Hepatocyte (in vitro differentiated cells): ENCODE data around the gene THOC1. TPM values are rescaled to one million over a fixed set of nuclear protein-coding genes. Genes with fewer than 3 reads are reported as not detected.

Source experiments
- DNase-seq: peaks from one replicate; pipeline ENCODE4 v3.0.0-alpha.2; 2016; ENCODE audit warnings: low spot score
- H2AFZ ChIP-seq: fragments of 200-600 bp; sonication (generic); 2 replicates; pipeline ENCODE4 v1.6.0; 2016; ENCODE audit warnings: antibody characterized with exemption, mild to moderate bottlenecking
- H3K27ac ChIP-seq: fragments of 200-600 bp; sonication (generic); 2 replicates; pipeline ENCODE4 v1.5.1; 2016; ENCODE audit warnings: mild to moderate bottlenecking
- H3K27me3 ChIP-seq: fragments of 200-600 bp; sonication (generic); 2 replicates; pipeline ENCODE4 v1.6.1; 2016
- H3K36me3 ChIP-seq: fragments of 200-600 bp; sonication (generic); replicated peaks from 2 replicates; pipeline ENCODE4 v1.5.1; 2016; ENCODE audit warnings: low read depth; ENCODE audit not compliant: insufficient read depth
- H3K4me1 ChIP-seq: fragments of 200-600 bp; sonication (generic); 2 replicates; pipeline ENCODE4 v1.5.1; 2016; ENCODE audit warnings: mild to moderate bottlenecking, moderate library complexity; ENCODE audit not compliant: insufficient read depth
- H3K4me2 ChIP-seq: fragments of 200-600 bp; sonication (generic); 2 replicates; pipeline ENCODE4 v1.6.0; 2016
- H3K4me3 ChIP-seq: fragments of 200-600 bp; sonication (generic); 2 replicates; pipeline ENCODE4 v1.5.1; 2016; ENCODE audit warnings: mild to moderate bottlenecking
- H3K79me2 ChIP-seq: fragments of 200-600 bp; sonication (generic); 2 replicates; pipeline ENCODE4 v1.6.0; 2017; ENCODE audit warnings: mild to moderate bottlenecking
- H3K9me2 ChIP-seq: fragments of 200-600 bp; sonication (generic); replicated peaks from 2 replicates; pipeline ENCODE4 v1.6.0; 2017; ENCODE audit warnings: mild to moderate bottlenecking; ENCODE audit not compliant: insufficient read depth
- H3K9me3 ChIP-seq: fragments of 200-600 bp; sonication (generic); 2 replicates; pipeline ENCODE4 v1.5.1; 2016; ENCODE audit warnings: low read depth, mild to moderate bottlenecking
- H4K20me1 ChIP-seq: fragments of 200-600 bp; sonication (generic); 2 replicates; pipeline ENCODE4 v1.6.0; 2016; ENCODE audit warnings: mild to moderate bottlenecking; ENCODE audit not compliant: insufficient read depth, poor library complexity, severe bottlenecking
- EZH2 ChIP-seq: fragments of 200-600 bp; sonication (generic); IDR thresholded peaks from 2 replicates; pipeline ENCODE4 v1.6.1; 2016; ENCODE audit warnings: antibody characterized with exemption, mild to moderate bottlenecking, borderline replicate concordance
- EZH2phosphoT487 ChIP-seq: fragments of 200-600 bp; sonication (generic); IDR thresholded peaks from one replicate; pipeline ENCODE4 v1.6.1; 2018; ENCODE audit warnings: antibody characterized with exemption, mild to moderate bottlenecking, low read depth, moderate library complexity; ENCODE audit not compliant: unreplicated experiment, severe bottlenecking
- WGBS: methylation state at CpG from one replicate; pipeline ENCODE4 v1.1.6; 2016; ENCODE audit warnings: low lambda C conversion rate; ENCODE audit errors: missing lambda C conversion rate; 5-methylcytosine and 5-hydroxymethylcytosine counted together
- polyA plus RNA-seq: library from polyadenylated mRNA; unstranded; fragments of >200 nt; fragmentation: Nextera tagmentation; extraction: Ambion mirVana; gene quantifications from 2 replicates; pipeline ENCODE4 v1.2.1, GENCODE V29; 2016
- total RNA-seq: library from RNA; depleted of rRNA; stranded (reverse); fragments of >200 nt; gene quantifications from 2 replicates; pipeline ENCODE4 v1.2.3, GENCODE V29; 2014
- TF ChIP-seq, protein P1 (sequence below): fragments of 200-600 bp; sonication (generic); IDR thresholded peaks from 2 replicates; pipeline ENCODE4 v1.5.1; 2016; ENCODE audit warnings: antibody characterized with exemption, mild to moderate bottlenecking; ENCODE audit not compliant: poor library complexity

The THOC1 gene
- total and polyA plus RNA-seq, 2 experiments from 2014 or later = 28.9 to 50.3 TPM

DNA sequence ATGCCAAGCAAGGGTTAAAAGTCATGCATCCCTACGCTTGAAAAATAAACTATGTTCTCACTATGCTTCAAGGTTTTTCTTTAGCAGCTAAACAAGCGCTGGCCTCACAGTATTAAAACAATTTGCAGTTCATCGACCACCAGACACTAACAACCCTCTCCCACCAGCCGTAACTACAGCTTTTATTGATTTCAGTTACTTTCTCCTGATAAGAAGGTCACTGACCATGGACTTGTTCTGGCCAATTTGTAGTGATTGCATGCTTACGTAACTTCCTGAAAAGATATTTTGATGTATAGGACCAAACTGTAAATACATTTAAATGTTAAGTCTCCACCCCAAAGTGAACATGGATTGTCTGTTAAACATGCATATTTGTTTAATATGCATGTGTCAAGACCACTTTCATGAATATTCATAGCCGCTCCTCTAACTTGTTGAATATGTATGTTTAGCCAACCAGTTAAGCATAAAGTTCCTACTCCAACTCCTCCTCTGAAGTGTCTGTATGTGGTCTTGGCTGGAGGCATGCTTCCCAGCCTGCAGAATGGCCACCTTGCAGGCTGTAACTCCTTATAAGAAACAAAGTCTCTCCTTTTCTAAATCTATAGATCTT, 1.7 kb upstream of the THOC1 start:
- Histone ChIP-seq H3K9me3 (no peaks in the 10 kb centered on the region), H3K79me2 (peaks cover 28% of the 10 kb centered on the region), H2AFZ (no peak overlapping the region), H3K4me1 (peaks cover 7% of the 10 kb centered on the region), H3K9me2 (no peaks in the 10 kb centered on the region), H4K20me1 (no peaks in the 10 kb centered on the region), H3K27me3 (no peaks in the 10 kb centered on the region), H3K36me3 (no peaks in the 10 kb centered on the region), H3K4me3 (no peak overlapping the region), H3K4me2 (peak overlapping the region; percentile 90), H3K27ac (peak overlapping the region; percentile 98)
- WGBS = 66% methylated on average over 6 of the region's 6 CpGs
- no peak for DNase-seq
- TF ChIP-seq EZH2 (no peak), EZH2phosphoT487 (no peak)
- TF ChIP-seq, protein P1, sequence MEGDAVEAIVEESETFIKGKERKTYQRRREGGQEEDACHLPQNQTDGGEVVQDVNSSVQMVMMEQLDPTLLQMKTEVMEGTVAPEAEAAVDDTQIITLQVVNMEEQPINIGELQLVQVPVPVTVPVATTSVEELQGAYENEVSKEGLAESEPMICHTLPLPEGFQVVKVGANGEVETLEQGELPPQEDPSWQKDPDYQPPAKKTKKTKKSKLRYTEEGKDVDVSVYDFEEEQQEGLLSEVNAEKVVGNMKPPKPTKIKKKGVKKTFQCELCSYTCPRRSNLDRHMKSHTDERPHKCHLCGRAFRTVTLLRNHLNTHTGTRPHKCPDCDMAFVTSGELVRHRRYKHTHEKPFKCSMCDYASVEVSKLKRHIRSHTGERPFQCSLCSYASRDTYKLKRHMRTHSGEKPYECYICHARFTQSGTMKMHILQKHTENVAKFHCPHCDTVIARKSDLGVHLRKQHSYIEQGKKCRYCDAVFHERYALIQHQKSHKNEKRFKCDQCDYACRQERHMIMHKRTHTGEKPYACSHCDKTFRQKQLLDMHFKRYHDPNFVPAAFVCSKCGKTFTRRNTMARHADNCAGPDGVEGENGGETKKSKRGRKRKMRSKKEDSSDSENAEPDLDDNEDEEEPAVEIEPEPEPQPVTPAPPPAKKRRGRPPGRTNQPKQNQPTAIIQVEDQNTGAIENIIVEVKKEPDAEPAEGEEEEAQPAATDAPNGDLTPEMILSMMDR = no peak

GRCh38 chr18:267380-267687, 513 bp downstream of the THOC1 start:
- Histone ChIP-seq H3K36me3 (no peaks in the 10 kb centered on the region), H3K27ac (peak overlapping the region; percentile 98), H3K9me2 (no peaks in the 10 kb centered on the region), H3K4me1 (peaks cover 7% of the 10 kb centered on the region), H2AFZ (peak overlapping the region; percentile 96), H3K4me2 (peak overlapping the region; percentile 83), H4K20me1 (no peaks in the 10 kb centered on the region), H3K9me3 (no peaks in the 10 kb centered on the region), H3K79me2 (peaks cover 28% of the 10 kb centered on the region), H3K4me3 (peak overlapping the region; percentile 78), H3K27me3 (no peaks in the 10 kb centered on the region)
- DNase-seq = peak; percentile 62
- 0% methylated on average over 9 of the region's 9 CpGs for WGBS
- no peak for TF ChIP-seq EZH2phosphoT487
- no peak for TF ChIP-seq EZH2
- TF ChIP-seq, protein P1 = no peak

- Histone ChIP-seq H3K36me3 (peaks cover 4% of the 10 kb centered on the region), H3K27me3 (no peaks in the 10 kb centered on the region), H3K9me2 (no peaks in the 10 kb centered on the region), H4K20me1 (no peaks in the 10 kb centered on the region), H3K27ac (no peak overlapping the region), H3K4me1 (no peaks in the 10 kb centered on the region), H2AFZ (no peak overlapping the region), H3K4me3 (no peak overlapping the region), H3K4me2 (no peak overlapping the region), H3K9me3 (no peaks in the 10 kb centered on the region), H3K79me2 (peaks cover 15% of the 10 kb centered on the region)
- TF ChIP-seq, protein P1 = no peak
- TF ChIP-seq EZH2 = no peak
- no peak for TF ChIP-seq EZH2phosphoT487
- 98% methylated on average over 2 of the region's 2 CpGs for WGBS
- no peak for DNase-seq
These were observed 6.3 kb downstream of the THOC1 start for GRCh38 chr18:261398-262073.
